GM18499 (cell line): Measurements from ENCODE around the gene CORT.
"Not testable (repeated sequence)": the region's sequence is repeated elsewhere in the genome, so short reads cannot be mapped to it uniquely, and the experiment has no call there.

Source experiments
- ATAC-seq: cut with Tn5 transposase; IDR thresholded peaks from one replicate; pipeline ENCODE4 v1.9.1; 2021; ENCODE audit warnings: moderate number of reproducible peaks; ENCODE audit not compliant: insufficient read depth, unreplicated experiment

The CORT gene

GRCh38 chr1:10473145-10473765 lies 23.4 kb downstream of the CORT start:
- ATAC-seq, result no peak

DNA sequence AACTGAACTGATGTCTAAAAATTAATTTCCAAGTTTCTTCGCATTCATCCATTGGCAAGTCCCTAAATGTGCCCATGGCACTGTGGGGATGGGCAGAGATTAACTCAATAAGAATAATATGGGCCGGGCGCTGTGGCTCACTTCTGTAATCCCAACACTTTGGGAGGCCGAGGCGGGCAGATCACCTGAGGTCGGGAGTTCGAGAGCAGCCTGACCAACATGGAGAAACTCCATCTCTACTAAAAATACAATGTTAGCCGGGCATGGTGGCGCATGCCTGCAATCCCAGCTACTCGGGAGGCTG lies 24.4 kb downstream of the CORT start:
- ATAC-seq, result not testable (repeated sequence)

DNA sequence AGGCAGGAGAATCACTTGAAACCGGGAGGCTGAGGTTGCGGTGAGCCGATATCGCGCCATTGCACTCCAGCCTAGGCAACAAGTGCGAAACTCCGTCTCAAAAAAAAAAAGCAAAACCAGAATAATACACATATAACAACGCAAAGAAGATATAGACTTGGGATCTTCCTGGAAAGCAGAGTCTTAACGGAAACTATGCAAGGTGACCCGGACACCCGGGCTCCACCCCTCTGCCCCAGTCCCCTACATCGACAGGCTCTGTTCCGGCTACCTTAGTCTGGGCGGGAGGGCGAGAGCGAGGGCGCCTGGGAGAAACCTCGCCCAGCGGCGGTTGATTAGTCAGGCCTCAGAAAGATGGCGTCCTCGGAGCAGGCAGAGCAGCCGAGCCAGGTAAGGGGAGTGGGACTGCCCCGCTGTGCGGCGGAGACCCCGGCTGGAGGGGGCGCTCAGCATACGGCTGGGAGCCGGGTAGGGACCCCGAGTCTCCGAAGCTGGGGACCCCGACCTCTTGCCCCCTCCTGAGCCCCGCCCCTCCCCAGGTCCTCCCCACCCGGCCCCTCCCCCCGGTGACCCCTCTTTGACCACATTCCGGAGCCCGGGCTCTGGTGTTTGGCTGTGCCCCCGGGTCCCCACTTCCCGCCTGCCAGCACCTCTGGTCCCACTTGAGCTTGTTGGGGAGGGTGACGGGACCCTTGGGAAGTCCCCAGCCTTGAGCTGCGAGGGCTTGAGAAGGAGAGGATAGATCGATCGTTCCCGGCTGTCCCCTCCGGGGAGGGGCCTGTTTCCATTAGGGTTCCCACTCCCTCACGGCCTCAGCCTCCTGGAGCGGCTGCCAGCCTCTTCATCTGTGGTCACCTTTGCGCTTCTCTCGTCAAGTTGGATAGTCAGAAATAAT lies 25.0 kb downstream of the CORT start, which contains the start of gene PEX14:
PEX14 (plus strand) TSS at position 338 of the 895 bp plus-strand sequence; CDS start at position 355, 17 bp downstream.
- no peak for ATAC-seq

DNA sequence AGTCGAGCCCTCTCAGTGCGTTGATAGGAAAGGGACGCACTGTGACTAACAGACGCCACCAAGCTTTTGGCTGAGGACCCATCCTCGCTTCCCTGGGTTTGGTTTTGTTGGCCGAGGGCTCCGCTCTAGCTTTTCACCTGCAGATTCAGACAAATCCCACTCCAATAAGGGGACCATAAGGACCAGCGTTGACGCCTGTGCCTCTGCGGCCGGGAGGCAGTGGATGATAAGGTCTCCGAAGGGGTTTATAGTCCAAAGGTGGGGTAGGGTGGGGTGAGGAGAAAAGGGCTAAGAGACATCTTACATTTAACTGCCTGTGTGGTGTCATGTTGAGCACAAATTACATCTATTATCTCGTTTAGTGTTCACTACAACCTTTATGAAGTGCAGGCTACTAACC lies 25.7 kb downstream of the CORT start:
- no peak for ATAC-seq

DNA sequence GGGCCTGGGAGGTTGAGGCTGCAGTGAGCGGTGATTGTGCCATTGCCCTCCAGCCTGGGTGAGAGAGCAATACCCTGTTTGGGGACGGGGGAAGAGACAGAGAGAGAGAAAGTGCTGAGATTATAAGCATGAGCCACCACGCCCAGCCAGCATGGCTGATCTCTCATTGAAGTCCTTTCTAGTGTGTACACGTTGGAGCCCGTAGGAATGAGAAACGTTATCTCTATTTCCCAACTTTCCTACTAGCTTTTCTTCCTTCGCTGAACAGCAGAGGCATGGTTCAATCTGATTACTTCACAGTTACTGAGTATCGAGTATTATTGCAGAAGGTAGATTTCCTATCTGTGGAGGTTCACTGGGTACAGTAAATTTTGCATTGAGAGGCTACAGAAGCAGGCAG lies 29.5 kb downstream of the CORT start:
- ATAC-seq, result no peak

DNA sequence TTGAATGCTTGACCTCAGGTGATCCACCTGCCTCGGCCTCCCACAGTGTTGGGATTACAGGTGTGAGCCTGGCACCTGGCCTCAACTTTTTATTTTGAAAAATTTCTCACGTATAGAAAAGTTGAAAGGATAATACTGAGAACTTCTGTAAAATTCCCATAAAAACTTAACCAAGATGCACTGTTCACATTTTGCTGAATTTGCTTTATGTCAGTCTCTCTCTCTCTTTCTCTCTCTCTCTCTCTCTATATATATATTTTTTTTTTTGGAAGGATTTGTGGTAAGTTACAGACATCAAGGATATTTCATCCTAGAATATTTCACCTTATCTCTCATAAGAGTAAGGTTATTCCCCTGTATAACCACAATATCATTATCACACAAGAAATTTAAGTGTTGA lies 30.8 kb downstream of the CORT start:
- ATAC-seq, result no peak

DNA sequence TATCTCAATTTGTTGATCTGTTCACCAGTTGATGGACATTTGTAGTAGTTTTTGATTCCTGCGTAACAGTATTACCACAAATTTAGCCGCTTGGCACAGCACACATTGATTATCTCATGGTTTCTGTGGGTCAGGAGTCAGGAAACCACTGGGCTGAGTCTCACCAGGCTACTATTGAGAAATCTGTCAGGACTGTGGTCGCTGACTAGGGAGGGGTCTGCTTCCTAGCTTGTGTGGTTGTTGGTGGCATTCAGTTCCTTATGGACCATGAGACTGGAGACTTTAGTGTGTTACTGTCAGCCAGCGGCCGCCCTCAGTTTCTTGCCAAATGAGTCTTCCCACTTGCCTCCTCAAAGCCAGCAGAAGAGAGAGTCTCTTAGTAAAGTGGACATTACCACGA lies 34.7 kb downstream of the CORT start:
- ATAC-seq, result no peak

GRCh38 chr1:10489291-10490055 lies 39.6 kb downstream of the CORT start:
- ATAC-seq, result no peak

GRCh38 chr1:10490286-10490970 lies 40.6 kb downstream of the CORT start:
- ATAC-seq, result no peak

GRCh38 chr1:10494418-10494753 lies 44.6 kb downstream of the CORT start:
- ATAC-seq, result no peak

GRCh38 chr1:10494754-10495474 lies 45.1 kb downstream of the CORT start:
- ATAC-seq, result peak; percentile 79

GRCh38 chr1:10495475-10495817 lies 45.6 kb downstream of the CORT start:
- ATAC-seq, result no peak

DNA sequence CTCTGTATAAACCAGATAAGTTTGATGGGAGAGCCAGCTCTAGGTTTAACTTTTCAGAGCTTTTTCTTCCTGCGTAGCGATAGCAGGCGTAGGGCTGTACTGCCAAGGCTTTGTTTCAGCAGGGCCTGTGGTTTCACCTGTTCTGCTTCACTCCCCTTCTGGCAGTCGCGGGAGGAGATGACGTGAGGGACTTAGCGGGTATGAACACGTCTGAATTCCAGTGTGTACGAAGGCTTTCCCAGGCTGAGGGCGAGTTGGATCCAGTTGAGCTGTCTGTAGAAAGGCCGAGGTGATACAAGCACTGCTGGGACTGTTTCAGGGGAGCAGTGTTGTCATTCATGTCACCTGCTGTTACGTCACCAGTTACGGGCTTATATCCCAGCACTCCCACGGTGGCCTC lies 46.1 kb downstream of the CORT start:
- ATAC-seq, result no peak

GRCh38 chr1:10497109-10497508 lies 47.3 kb downstream of the CORT start:
- no peak for ATAC-seq

- no peak for ATAC-seq
Measured at GRCh38 chr1:10498231-10498630, 48.4 kb downstream of the CORT start.
